Prostate gland (tissue), 2 donors: ENCODE measurements around the gene NTRK2. TPM values are rescaled to one million over a fixed set of nuclear protein-coding genes. Genes with fewer than 3 reads are reported as not detected.
"Not testable (repeated sequence)": the region's sequence is repeated elsewhere in the genome, so short reads cannot be mapped to it uniquely, and the experiment has no call there.

Experiments used
- DNase-seq: peaks from one replicate; pipeline ENCODE4 v3.0.0-alpha.2; 2019; ENCODE audit warnings: low spot score
- H3K27ac ChIP-seq, 2 donors: fragments of 200-600 bp; sonication (generic); 2 replicates each; pipeline ENCODE4 v1.5.1; 2017 to 2019
- H3K27me3 ChIP-seq: fragments of 200-600 bp; sonication (generic); replicated peaks from 2 replicates; pipeline ENCODE4 v1.5.1; 2019; ENCODE audit not compliant: insufficient read depth
- H3K36me3 ChIP-seq, 2 donors: fragments of 200-600 bp; sonication (generic); 1 replicate in 1 of 2; 2 replicates in 1 of 2; pipeline versions ENCODE4 v1.5.1 to v1.8.1; 2017 to 2019
- H3K4me1 ChIP-seq: fragments of 200-600 bp; sonication (generic); replicated peaks from 2 replicates; pipeline ENCODE4 v1.5.1; 2019
- H3K4me3 ChIP-seq, 2 donors: fragments of 200-600 bp; sonication (generic); 2 replicates each; pipeline ENCODE4 v1.5.1; 2017 to 2019
- H3K9me3 ChIP-seq: fragments of 200-600 bp; sonication (generic); 2 replicates; pipeline ENCODE4 v1.5.1; 2017
- POLR2A ChIP-seq: fragments of 450-650 bp; IDR thresholded peaks from one replicate; pipeline ENCODE4 v1.6.1; 2016; ENCODE audit warnings: antibody characterized with exemption, mild to moderate bottlenecking
- POLR2AphosphoS5 ChIP-seq: sonication (generic); formaldehyde crosslinking; IDR thresholded peaks from one replicate; pipeline ENCODE4 v1.6.1; 2017; ENCODE audit warnings: antibody characterized with exemption
- WGBS: methylation state at CpG from one replicate; pipeline ENCODE4 v1.1.5; 2018; 5-methylcytosine and 5-hydroxymethylcytosine counted together
- intact Hi-C: fragments of 100-400 bp; cut with DNase I; formaldehyde crosslinking; loops from one replicate; pipeline ENCODE4 v1.14.2; 2022
- total RNA-seq, 2 donors: library from RNA; depleted of rRNA; stranded (reverse); fragments of >200 nt; gene quantifications; one replicate each; pipeline ENCODE4 v1.1.0, GENCODE V29; 2016
- TF ChIP-seq, protein P1 (sequence below), 4 experiments: fragments of 200-600 bp in 2 of 4; fragments of 450-650 bp in 2 of 4; sonication (generic) in 2 of 4; IDR thresholded peaks; 1 replicate in 3 of 4; 2 replicates in 1 of 4; pipeline ENCODE4 v1.5.1; 2016 to 2019; ENCODE audit warnings: antibody characterized with exemption in 4 of 4, mild to moderate bottlenecking in 2 of 4, moderate library complexity in 2 of 4

NTRK2 gene
- total RNA-seq, 2 donors from 2014 or later = 2.3 to 11.1 TPM

DNA sequence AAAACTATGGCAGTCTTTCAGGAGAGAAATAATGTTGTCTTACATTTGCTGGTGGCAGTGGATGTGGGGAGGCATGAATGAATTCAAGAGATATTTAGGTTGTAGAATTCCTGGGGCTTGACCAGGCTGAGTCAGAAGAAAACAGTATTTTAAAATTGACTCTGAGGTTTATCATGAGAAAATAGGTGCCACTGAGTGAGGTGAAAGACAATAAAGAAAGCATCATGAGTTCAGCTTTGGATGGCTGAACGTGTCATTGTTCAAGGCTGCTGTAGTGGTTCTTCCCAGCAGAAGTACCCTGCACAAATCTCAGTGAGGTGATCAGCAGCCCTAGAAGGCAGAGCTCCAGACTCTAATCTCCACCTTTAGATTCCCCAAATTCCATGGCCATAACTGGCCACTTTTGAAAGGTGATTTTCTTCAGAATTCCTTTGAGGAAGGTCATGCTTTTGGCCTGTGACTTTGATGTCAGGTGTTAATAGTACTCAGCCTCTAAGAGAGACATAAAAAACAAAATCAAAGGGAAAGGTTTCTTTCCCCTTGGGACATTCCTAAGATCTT is 395.4 kb downstream of the NTRK2 start:
- H3K4me3 ChIP-seq = no peak overlapping the region
- no peaks in the 10 kb centered on the region for H3K4me1 ChIP-seq
- 90% methylated on average over 1 of the region's 1 CpG for WGBS
- DNase-seq = no peak
- H3K9me3 ChIP-seq = no peaks in the 10 kb centered on the region
- TF ChIP-seq, protein P1, sequence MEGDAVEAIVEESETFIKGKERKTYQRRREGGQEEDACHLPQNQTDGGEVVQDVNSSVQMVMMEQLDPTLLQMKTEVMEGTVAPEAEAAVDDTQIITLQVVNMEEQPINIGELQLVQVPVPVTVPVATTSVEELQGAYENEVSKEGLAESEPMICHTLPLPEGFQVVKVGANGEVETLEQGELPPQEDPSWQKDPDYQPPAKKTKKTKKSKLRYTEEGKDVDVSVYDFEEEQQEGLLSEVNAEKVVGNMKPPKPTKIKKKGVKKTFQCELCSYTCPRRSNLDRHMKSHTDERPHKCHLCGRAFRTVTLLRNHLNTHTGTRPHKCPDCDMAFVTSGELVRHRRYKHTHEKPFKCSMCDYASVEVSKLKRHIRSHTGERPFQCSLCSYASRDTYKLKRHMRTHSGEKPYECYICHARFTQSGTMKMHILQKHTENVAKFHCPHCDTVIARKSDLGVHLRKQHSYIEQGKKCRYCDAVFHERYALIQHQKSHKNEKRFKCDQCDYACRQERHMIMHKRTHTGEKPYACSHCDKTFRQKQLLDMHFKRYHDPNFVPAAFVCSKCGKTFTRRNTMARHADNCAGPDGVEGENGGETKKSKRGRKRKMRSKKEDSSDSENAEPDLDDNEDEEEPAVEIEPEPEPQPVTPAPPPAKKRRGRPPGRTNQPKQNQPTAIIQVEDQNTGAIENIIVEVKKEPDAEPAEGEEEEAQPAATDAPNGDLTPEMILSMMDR (IDR thresholded peaks at IDR 0.05) = no peak
- intact Hi-C loops = no loop called here
- H3K27ac ChIP-seq = no peak overlapping the region
- no peaks in the 10 kb centered on the region for H3K36me3 ChIP-seq
- H3K27me3 ChIP-seq = no peaks in the 10 kb centered on the region

GRCh38 chr9:85067792-85068191 is 398.3 kb downstream of the NTRK2 start:
- Histone ChIP-seq H3K36me3 (no peaks in the 10 kb centered on the region), H3K4me3 (no peak overlapping the region), H3K27me3 (no peaks in the 10 kb centered on the region), H3K27ac (no peak overlapping the region), H3K4me1 (no peaks in the 10 kb centered on the region), H3K9me3 (no peaks in the 10 kb centered on the region)
- TF ChIP-seq POLR2A (no peak), POLR2AphosphoS5 (no peak)
- TF ChIP-seq, protein P1 (IDR thresholded peaks at IDR 0.05) = no peak
- intact Hi-C loops = no loop called here
- 91% methylated on average over 3 of the region's 3 CpGs for WGBS
- DNase-seq = no peak

- H3K4me3 ChIP-seq, H3K36me3 ChIP-seq, DNase-seq, H3K27me3 ChIP-seq, H3K27ac ChIP-seq, H3K4me1 ChIP-seq, H3K9me3 ChIP-seq, intact Hi-C loops: not testable (repeated sequence)
- WGBS = 91% methylated on average over 3 of the region's 3 CpGs
Observed at GRCh38 chr9:85069421-85069820, 399.9 kb downstream of the NTRK2 start.
